GM19455 (cell line): ENCODE results near the gene ADM.

Experiments
- ATAC-seq: cut with Tn5 transposase; IDR thresholded peaks from one replicate; pipeline ENCODE4 v1.9.1; 2021; ENCODE audit not compliant: unreplicated experiment

ADM gene

DNA sequence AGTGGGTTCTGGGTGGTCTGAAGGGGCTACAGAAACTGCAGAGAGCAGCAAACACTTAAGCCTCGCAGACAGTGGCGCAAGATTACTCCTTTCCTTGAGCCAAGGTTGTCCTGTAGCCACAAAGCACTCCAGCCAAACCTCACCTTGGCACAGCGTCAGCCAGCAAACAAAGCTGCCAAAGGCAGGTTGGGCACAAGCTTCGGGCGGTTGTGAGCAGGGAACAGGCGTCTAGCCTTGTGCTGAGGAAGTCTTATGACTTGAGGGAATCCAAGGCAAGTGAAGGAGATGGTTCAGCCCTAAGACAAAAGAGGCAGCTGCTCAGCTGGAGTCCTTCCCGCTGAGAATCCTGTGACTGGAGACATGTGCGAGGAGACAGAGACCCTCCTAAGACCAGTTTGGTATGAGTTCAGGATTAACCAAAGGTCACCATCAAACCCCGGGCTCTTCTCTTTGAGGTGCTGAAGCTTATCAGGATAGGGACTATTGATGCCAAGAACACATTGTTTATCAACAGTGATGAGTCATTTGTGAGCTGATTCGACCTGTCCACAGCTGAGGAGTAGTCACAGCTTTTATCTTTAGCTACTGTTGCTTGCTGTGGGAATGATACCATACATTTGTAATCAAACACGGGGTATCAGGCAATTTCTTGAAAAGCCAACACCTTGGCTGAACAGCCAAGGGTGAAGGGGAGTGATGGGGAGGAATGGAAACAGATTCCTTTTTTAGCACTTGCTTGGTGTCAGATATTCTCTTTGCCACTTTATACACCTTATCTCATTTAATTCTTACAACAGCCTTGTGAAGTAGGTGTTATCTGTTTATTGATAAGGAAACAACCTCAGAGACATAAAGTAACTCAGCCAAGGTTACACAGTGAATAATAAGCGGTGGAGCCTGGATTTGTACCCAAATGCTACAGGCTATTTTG lies 4.6 kb downstream of the ADM start:
- ATAC-seq: no peak

DNA sequence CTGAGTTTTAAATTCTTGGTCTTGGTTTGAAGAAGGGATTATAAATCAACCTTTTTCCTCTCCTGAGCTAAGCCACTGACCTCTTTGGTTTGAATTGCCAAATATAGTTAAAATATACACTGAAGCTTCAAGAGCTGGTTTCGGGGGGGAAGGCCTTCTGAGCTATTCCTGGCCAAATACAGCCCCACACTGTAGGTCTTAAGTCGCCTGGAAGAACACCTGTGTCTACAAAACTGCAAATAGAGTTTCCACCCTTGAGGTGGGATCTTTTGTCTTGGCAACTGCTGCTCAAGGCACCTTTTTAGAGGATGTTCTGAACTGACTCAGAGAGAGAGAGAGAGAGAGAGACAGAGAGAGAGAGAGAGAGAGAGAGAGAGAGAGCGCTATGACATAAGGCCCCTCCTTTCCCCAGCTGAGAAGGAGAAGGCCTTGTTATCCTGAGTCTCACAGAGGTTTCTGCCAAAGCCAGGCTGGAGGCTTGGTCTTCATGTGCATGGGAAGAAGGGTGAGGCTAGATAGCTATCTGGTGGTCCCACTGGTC lies 5.5 kb downstream of the ADM start:
- ATAC-seq: no peak

DNA sequence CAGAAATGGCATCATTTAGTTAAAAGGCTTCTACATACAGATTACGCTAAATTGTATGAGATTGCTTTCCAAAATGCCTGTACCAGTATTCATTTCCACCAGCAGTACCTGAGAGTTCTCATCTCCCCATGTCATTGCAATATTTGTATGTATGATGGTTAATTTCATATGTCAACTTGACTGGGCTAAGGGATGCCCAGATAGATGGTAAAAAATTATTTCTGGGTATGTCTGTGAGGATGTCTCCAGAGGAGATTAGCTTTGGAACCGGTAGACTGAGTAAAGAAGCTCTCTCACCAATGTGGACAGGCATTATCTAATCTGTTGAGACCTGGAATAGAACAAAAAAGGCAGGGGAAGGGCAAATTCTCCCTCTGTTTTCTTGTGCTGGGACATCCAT lies 6.9 kb downstream of the ADM start:
- ATAC-seq: no peak

DNA sequence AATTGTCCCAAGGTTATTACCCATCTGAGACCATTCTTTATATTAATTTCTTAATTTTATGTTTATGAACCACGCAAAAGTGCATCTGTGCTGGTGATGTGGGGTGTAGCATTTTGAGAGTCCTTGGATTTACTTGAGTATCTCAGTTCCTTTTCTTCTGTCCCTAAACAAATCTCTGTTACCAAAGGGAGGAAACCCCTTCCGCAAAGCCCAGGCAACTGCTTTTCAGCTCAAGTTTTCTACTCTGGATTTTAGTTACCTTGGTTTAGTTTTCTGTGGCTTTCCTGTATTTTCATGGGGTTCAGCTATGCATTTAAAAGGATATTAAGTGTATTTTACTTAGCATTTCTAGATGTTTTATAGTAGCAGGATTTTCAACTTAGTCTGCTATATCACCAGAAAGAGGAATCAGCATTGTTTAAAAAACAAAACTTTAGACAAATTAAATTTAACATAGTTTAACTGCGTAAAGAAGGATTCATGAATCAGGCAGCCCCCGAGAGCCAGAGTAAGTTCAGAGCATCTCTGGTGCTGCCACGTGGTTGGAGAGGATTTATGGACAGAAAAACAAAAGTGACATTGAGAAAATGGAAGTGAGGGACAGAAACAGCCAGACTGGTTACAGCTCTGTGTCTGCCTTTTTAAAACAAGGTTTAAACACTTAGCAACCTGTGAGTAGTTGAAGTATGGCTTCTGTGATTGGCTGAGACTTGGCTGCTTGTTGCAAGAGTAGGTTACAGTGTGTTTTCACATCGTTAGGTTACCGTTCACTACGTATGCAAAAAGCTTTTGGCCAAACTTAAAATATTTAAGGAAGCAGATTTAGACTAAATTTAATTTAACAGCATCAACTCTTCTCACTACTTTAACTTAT lies 9.6 kb downstream of the ADM start:
- ATAC-seq: peak; percentile 75

DNA sequence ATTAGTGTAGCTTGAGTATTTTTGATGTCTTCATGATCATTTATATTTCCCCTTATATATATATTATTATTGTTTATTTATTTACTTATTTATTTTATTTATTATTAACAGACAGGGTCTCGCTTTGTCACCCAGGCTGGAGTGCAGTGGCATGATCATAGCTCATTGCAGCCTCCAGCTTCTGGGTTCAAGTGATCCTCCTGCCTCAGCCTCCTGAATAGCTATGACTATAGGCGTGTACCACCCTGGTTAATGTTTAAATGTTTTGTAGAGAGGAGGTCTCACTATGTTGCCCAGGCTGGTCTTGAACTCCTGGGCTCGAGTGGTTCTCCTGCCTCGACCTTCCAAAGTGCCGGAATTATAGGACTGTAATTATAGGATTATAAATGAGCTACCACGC lies 10.2 kb downstream of the ADM start:
- ATAC-seq: no peak

DNA sequence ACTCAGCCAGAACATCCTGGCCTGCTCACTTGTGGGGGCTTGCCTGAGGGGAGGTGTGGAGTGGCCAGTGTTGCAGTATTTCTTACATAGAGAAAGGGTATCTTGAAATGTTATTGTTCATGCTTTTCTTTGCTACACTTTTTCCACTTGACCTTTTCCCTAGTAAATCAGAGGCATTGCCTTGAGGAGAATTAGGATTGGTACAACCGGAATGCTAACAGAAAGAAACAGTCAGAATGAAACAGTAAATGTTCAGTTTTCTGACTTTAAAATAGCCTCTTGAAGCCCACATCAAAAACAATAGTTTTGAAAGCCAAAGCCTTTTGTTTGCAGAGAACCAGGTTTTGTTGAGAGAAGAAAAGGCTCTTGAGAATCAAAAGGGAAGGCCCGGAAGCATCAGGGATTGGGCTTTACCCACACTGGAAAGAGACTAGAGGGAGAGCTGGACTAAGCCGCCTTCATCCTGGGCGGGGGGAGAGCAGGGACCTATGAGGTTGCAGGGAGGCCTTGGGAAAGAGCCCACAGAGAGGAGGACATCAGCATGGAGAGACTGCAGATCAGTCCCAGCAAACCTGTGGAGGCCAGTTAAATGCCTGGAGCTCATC lies 12.4 kb downstream of the ADM start:
- peak; percentile 26 for ATAC-seq

DNA sequence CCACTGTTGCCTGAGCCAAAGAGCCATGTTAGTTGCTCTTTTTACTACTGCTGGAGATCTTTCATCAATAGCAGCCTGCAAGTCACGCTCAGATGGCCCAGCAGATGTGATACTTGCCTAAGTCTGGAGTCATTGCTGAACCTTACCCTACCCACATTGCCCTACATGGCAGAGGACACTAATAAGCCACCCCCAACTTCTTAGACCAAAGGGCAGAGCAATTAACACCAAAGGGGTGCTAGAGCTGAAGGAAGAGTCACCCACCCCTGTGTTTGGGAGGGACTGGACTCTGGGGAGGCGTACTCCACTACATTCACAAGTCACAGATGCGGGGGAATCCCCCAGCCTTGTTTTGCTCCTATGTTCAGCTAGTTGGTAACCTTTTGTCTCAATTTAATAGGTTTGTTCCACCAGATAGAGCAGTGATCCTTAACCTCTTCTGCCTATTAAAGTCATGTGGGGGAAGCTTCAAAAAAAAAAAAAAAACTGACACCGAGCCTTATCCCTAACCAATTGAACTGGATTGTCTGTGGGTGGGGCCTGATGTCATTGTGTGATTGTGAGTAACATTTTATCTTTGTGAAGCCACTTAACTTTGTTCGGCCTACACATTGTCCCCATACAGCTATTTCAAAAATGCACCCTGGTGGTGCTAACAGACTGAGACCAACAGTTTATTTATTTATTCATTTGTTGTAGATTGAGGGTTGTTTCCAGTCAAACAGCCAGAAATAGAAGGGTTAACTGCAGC lies 13.1 kb downstream of the ADM start:
- ATAC-seq: peak; percentile 52

DNA sequence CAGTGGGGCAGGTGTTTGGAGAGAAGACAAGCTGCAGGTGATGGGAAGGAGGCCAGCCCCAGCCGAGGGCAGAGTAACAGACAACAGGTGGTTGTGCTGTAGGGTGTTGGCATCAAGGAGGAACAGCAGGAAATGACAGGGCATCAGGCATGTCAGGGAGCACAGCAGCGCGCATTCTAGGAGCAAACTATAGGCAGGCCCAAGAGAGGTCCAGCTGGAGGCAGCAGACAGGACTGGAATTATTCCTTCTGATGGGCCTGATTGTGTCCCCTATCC lies 13.6 kb downstream of the ADM start:
- ATAC-seq: no peak

DNA sequence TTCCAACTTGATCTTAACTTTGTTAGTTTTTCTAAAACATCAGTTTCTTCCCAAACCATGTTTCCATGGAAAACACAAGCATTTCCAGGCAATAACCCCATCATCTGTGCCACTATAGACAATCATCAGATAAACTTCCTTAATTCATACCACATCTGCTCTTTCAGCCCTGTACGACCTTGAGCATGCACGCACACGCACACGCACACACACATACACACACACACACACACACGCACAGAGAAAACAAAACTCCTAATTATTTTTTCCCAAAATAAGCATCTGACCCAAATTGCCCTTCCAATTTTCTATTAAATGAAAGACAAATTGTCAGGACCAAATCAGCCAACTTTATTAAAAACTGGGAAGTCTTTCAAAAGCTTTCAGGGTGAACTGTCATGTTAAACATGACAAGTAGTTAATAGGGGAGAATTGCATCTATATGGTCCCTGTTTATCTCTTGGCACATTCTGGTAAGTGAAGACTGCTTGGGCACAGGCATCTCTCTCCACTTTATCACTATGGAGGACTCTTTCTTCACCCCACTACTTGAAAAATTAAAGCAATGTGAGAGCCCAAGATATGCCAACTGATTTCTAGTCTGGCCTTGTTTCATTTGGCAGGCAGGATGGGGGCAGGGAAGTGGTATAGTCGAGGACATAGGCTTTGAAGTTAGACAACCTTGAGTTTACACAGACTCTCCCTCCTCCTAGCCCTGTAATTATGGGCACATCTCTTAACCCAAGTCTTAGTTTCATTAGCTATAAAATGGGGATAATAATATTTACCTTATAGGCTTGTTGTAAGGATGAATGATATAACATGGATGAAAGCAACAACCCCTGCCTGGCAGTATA lies 15.1 kb downstream of the ADM start:
- no peak for ATAC-seq

DNA sequence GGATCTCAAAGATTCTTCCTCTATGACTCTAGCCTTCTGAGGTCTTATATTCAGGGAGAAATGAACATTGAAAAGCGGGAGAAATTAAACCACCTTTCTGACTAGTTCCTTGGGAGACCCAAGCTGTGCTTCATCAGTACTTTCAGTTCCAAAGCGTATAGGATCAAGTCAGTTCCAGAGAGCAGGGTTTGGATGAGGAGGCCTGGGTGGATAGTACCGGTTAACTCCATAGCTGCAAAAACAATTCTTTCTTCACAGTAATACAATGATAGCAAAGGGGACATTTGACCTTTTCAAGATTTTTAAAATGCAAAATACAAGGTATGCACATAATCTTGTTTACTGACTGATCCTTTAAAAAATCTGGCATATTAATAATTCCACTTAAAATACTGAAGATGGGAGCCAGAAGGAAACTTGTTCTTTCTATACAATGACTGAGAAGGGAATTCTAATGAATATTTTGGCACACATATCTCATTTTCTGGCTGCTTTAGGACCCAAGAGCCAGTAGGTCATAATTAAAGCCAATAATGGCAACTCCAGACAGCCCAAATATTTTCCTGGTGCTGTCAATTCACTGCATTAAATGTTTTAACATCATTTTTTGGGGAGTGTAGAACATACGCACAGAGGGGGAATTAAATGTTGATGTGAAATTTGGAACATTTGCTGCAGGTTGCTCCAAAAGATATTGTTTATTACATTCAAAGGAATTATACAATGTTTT lies 16.0 kb downstream of the ADM start:
- ATAC-seq: no peak

DNA sequence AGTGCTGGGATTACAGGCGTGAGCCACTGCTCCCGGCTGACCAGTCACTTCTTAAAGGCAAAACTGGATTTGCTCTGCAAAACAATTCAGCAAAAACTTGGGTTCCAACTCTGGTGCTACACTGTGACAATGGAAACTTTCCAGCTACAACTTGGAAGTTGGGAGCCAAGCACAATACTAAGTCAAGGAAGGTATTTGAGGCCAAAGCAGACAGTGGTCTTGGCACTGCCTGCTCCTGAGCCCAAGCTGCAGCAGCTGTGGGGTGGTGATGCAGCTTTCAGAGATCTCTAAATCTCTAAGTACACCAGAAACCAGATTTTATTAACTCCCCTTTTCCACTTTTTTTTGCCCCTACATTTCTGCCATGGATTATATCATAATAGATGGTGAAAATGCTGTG lies 17.5 kb downstream of the ADM start:
- ATAC-seq: no peak

DNA sequence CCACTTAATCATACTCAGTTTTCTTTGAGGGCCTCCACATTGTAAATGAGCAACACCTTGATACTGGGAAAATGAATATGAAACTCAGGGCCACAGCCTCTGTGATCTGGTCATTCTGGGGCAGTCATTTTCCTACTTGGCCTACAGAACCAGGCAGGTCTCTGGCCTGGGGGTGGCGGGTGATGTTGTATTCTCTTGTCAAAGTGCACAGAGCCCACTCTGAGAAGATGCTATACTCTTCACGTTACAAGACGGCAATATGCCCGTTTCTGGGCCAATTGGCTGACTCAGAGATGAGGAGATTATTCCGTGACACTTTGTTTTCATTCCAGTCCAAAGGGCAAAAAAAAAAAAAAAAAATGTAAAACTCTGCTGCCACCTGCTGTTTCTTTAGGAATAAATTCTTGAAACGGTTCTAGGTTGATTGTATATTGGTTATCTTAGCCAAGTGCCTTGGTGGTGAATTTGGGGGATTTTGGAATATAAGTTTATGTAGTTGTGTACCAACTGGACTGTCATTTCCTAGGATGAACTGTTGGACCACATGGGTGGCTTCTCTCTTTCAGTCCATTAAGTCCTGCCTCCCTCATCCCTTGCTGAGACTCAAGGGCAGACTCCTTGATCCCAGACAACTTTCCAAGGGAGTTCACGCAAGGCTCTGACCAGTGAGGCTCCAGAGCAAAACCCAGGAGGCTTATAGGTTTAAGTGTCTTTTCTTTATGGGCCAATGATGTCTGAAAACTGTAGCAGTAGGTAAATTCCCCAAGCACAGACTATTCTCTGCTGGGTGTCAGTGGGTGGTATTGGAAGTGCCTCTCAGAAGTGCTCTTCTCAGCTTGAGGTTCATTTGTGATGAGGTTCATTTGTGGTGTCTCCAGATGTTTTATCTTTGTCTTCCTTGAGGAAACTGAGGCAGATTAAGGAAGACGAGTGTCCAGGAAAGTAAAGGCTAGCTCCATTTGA lies 18.2 kb downstream of the ADM start:
- ATAC-seq: no peak

DNA sequence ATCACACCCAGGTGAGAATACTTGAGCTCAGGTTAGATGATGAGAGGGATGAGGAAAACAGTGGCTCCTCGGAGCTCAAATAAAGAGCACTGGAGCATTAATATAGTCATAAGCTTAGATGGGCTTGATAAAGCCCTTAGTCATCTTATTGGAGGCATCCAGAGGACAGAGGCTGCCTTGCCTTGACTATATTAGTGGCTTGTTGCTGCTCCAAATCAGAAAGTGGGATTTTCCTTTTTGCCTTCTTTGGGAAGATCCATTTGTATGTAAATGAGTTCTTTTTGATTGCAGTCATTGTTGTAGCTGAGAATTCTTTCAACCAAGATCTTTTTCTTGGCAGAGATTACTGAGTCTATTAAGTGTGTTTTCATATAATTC lies 18.9 kb downstream of the ADM start:
- ATAC-seq: no peak

DNA sequence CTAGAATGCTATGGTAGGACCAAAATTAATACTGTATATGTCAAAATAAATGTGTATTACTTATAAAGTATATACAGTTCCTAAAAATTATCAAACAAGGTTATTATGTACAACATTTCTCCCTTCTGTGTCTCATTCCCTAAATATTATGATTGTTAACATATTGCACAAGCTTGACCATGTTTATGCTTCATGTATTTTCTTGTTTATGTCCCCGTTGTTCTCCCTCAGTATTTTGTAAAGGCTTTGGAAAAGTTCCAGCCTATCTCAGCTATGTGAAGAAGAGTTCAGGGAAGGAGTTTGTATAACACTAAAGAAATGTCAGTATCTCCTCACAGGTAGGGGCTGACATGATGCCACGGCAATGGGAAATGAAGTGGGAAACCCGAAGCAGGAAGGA lies 19.6 kb downstream of the ADM start:
- ATAC-seq: no peak

DNA sequence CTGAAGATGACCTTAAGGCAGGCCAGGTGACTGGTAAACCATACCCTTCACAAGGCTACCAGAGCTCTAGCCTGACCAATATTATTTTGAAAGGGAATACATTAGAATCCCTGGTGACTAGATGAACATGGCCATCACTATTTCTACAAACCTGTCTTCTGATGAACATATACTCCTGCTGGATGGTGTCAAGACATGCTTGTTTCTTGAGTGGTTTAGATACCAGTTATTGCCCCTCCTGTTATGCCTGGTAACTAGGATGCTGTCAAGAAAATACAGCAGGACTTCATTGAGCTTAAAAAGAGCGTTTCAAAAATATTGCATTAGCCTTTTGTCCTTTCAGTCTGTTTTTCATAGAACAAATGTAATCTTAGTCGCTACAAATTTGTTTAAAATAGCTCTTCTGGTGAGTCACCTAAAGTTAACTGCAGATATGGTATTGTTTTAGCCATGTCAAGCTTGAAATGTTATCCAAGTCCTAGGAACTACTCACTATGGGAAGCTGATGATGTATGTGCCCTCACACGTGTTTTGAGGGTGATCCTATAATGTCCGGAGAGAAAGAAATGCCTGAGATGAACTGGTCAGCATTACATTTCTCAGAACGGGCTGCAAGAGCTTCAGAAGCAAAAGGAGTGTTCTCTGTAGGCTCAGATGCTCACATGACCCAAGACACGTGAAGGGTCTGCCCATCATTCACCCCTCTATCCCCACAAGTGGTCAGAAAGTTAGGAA lies 20.6 kb downstream of the ADM start:
- no peak for ATAC-seq

DNA sequence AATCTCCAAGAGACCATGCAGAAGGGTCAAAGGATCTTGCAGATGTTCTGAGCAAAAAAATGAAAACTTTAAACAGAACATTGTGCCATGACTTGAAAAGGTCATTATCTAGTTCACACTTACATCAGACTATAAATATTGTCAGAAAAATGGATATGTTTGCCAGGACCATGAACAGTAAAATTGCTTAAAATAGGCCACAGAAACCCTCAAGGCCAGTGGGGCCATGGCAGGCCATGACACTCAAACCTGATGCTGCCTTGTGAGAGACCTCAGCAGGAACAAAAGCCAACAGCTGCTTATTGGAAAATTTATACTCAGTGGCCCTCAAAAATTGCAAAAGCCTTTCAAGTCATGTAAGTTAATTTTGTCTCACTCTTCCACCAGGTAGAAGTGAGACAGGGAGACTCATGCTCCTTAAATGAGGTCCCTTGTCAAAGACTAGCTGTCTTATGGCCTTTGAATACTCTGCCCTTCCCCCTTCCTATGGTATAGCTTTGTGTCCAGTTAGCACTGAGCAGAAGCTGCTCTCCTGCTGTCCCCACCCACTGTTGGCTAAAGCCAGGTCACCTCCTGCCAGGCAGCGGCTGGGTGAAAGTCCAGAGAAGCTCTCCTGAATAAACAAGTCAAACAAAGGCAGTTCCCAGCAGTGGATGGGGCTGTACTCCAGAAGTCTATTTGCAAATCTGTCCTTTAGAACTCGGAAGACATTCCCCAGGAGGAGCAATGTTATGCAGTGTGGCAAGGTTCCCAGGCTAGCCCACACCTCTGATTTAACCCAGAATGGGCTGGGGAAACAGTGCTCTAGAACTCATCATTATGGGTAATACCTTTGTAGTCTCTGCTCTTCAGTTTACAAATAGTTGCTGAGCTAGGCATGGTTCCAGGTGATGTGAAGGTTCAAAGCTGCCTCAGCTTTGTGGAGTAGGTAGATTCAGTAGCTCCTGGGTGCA lies 21.4 kb downstream of the ADM start:
- ATAC-seq: no peak
